Endometrial microvascular endothelial cells (primary cell): Measurements from ENCODE around the gene S100PBP. TPM values are rescaled to one million over a fixed set of nuclear protein-coding genes. Genes with fewer than 3 reads are reported as not detected.
"Not testable (repeated sequence)": the region's sequence is repeated elsewhere in the genome, so short reads cannot be mapped to it uniquely, and the experiment has no call there.

ENCODE experiments used
- in situ Hi-C: cut with HindIII; loops from 2 replicates; pipeline ENCODE4 v1.10.0; 2017; ENCODE audit warnings: low sequenced_read_pairs, low pct_unique_long_range_greater_than_20kb; ENCODE audit errors: inconsistent ontology term
- total RNA-seq: library from RNA; depleted of rRNA; stranded (reverse); fragments of >200 nt; gene quantifications from one replicate; pipeline ENCODE4 v1.2.3, GENCODE V29; 2015; ENCODE audit errors: inconsistent ontology term

S100PBP gene
- total RNA-seq, 1 donor from 2014 or later, result 28.4 TPM

DNA sequence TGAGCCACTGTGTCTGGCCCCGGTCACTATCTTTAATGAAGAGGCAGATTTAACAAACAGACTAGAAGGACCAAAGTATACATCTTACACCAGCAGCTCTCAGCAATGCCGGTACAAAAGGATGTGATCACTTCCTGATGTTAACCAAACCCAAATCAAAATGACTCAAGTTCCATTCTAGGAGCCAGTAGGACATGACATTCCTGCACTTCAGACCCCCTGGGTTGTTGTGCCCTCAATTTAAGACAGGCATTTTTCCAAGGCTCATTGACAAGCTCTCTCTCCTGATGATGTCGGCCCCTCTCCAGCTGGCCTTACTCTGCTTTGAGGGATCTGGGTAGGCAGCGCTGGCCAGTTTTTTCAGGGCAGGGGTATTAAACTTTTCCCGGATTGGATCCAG is 35.4 kb upstream of the S100PBP start:
- in situ Hi-C loops, result no loop called here

- in situ Hi-C loops, result no loop called here
Observed at GRCh38 chr1:32783851-32784250, 33.6 kb upstream of the S100PBP start.

- in situ Hi-C loops, result no loop called here
Observed at GRCh38 chr1:32784817-32785216, 32.6 kb upstream of the S100PBP start.

- in situ Hi-C loops, result no loop called here
Observed at GRCh38 chr1:32786856-32787255, 30.6 kb upstream of the S100PBP start.

- in situ Hi-C loops, result not testable (repeated sequence)
Observed at GRCh38 chr1:32789356-32789755, 28.1 kb upstream of the S100PBP start.

DNA sequence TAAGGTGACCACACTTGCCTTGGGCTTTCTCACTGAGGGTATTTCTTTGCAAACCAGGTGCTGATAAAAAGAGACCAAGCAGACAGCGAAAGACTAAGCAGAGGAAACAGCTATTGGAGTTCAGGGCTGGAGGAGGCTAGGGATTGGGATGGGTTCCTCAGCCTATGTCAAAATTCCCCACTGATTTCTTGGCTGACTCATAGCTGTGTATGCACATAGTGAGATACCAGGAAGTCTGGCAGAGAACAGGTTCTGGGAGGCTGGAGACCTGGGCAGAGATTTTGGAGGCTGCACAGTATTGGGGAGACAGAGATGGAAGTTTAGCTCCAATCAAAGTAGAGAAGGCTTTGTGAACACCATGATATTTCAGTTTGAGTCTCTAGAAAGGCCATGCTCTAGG is 25.6 kb upstream of the S100PBP start:
- in situ Hi-C loops, result no loop called here

DNA sequence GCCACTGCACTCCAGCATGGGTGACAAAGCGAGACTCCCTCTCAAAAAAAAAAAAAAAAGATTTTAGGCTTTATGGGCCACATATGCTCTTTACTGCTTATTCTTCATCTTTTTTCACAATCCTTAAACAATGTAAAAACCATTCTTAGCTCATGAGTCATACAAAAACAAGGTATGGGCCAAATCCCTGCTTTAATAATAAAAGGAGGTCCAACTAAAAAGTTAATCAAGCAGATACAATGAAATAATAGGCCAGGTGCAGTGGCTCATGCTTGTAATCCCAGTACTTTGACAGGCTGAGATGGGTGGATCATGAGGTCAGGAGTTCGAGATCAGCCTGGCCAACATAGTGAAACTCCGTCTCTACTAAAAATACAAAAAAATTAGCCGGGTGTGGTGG is 21.7 kb upstream of the S100PBP start:
- in situ Hi-C loops, result not testable (repeated sequence)

DNA sequence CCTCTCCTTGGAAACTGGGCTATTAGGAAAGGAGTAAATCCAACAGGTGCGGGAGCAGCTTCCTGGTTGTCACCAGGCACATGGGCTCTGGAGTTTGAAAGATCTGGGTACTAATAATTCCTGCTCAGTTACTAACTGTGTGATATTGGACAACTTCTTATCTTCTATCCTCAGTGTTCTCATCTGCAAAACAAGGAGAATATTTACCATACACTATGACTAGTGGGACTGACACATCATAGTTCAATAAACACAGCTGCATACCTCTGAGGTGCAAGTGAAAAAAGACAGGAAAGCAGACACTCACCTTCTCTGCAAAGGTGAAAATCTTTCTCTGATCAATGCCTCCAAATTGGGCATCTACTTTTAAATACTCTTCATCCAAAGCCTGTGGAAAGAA is 20.0 kb upstream of the S100PBP start:
- in situ Hi-C loops, result no loop called here

GRCh38 chr1:32798191-32798590 is 19.3 kb upstream of the S100PBP start:
- in situ Hi-C loops, result no loop called here

GRCh38 chr1:32798679-32799416 is 18.6 kb upstream of the S100PBP start:
- in situ Hi-C loops, result no loop called here

DNA sequence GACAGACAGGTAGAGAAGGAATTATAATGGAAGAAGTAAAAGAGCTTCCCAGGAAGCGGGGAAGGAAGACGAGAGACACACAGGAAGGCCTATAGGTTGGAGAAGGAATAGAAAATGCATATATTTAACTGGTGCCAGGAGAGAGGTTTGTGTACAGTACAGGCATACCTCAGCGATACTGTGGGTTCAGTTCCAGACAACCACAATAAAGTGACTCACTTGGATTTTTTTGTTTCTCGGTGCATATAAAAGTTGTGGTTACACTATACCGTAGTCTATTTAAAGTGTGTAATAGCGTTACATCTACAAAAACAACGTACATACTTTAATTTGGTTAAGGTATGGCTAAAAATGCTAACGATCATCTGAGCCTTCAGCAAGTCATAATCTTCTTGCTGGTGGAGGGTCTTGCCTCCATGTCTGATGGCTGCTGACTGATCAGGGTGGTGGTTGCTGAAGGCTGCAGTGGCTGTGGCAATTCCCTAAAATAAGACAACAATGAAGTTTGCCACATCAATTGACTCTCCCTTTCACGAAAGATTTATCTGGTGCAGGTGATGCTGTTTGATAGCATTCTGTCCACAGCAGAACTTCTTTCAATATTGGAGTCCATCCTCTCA is 16.2 kb upstream of the S100PBP start:
- in situ Hi-C loops, result no loop called here

GRCh38 chr1:32804460-32804859 is 13.0 kb upstream of the S100PBP start:
- in situ Hi-C loops, result not testable (repeated sequence)

DNA sequence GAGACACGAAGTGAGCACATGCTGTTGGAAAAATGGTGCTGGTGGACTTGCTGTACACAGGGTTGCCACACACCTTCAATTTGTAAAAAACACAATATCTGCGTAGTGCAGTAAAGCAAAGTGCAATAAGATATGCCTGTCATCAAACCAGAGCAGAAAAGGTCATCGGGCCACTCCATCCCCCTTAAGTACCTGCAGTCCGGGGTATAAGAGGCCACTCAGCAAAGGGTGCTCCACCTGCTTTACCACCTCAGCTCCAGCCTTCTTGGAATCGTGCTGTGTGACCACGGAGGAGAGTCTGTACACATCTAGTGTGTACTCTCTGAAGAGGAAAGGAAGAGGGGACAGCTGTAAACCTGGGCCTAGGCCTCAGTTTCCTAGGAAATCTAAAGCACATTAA is 11.2 kb upstream of the S100PBP start:
- in situ Hi-C loops, result no loop called here

DNA sequence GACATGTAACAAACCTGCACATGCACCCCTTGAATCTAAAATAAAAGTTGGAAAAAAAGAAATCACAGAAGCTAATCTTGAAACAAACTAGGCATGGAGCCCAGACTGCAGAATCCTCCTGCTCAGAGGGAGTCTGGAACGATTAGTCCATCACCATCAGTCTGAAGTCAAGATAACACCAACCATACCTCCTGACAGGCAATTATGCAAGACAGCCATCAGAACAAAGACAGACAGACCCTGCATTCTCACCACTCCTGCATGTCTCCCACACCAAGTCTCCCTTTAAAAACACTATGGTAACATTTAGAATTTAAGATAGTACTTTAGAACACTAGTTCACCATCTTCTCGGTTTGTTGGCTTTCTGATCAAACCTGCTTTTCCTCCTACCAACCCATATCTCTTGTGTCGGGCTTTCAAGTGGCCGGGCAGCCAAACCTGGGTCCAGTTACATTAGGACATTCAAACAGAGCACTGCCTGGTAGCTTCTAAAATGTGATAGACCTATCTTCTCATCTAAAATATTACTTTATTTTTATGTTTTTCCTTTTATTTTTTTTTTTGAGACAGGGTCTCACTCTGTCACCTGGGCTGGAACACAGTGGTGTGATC is 10.4 kb upstream of the S100PBP start:
- in situ Hi-C loops, result no loop called here

GRCh38 chr1:32808580-32808979 is 8.9 kb upstream of the S100PBP start:
- in situ Hi-C loops, result no loop called here

- in situ Hi-C loops, result no loop called here
Observed at GRCh38 chr1:32810358-32810757, 7.1 kb upstream of the S100PBP start.

- in situ Hi-C loops, result no loop called here
Observed at GRCh38 chr1:32811265-32811664, 6.2 kb upstream of the S100PBP start.

DNA sequence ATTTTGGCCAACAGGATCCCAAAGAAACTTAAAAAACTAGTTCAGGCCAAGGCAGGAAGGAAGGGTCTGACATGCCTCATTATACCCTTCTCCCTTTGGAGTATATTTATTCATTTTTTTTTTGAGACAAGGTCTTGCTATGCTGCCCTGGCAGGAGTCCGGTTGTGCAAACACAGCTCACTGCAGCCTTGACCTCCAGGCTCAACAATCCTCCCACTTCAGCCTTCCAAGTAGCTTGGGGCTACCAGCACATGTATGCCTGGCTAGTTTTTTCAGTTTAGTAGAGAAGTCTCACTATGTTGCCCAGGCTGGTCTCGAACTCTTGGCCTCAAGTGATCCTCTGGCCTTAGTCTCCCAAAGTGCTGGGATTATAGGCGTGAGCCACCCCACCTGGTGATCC is 5.5 kb upstream of the S100PBP start:
- in situ Hi-C loops, result no loop called here

GRCh38 chr1:32813941-32814739 is 3.3 kb upstream of the S100PBP start:
- in situ Hi-C loops, result no loop called here
